Hepatocyte (in vitro differentiated cells): ENCODE data around the gene PPIF.

ENCODE experiments used
- CTCF ChIP-seq: fragments of 200-600 bp; sonication (generic); IDR thresholded peaks from 2 replicates; pipeline ENCODE4 v1.5.1; 2016; ENCODE audit warnings: antibody characterized with exemption, mild to moderate bottlenecking; ENCODE audit not compliant: poor library complexity
- EZH2 ChIP-seq: fragments of 200-600 bp; sonication (generic); IDR thresholded peaks from 2 replicates; pipeline ENCODE4 v1.6.1; 2016; ENCODE audit warnings: antibody characterized with exemption, mild to moderate bottlenecking, borderline replicate concordance
- EZH2phosphoT487 ChIP-seq: fragments of 200-600 bp; sonication (generic); IDR thresholded peaks from one replicate; pipeline ENCODE4 v1.6.1; 2018; ENCODE audit warnings: antibody characterized with exemption, mild to moderate bottlenecking, low read depth, moderate library complexity; ENCODE audit not compliant: unreplicated experiment, severe bottlenecking

GRCh38 chr10:79398642-79399041, 51.4 kb downstream of the PPIF start:
- TF ChIP-seq CTCF (no peak), EZH2 (no peak), EZH2phosphoT487 (no peak)
